GM21619 (cell line): ENCODE data around the gene SRPX2.
A peak's percentile ranks its signal among the peaks of the same experiment; 100 is the strongest.

Experiments used
- ATAC-seq: cut with Tn5 transposase; IDR thresholded peaks from one replicate; pipeline ENCODE4 v1.9.1; 2021; ENCODE audit not compliant: unreplicated experiment

SRPX2 gene

GRCh38 chrX:100649550-100650356 is 5.8 kb downstream of the SRPX2 start:
- ATAC-seq: no peak

DNA sequence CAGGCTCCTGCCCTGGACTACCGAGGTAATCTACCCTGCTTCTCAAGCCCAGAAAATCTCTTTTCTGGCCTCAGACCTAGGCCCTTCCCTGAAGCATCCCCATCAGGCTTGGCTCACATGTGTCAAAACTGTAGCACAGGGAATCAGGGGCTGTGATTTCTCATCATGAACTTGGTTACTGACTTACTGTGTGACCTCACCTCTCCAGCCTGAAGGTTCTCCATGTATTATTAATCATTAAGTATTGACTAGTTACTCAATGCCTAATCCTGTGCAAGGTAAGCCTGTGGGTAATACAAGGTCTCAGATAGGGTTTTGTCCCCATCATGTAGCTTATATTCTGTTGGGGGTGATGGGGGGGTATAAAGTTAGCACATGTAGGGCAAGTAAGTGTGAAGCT is 6.8 kb downstream of the SRPX2 start:
- ATAC-seq: no peak

GRCh38 chrX:100652266-100652665 is 8.3 kb downstream of the SRPX2 start:
- ATAC-seq: no peak

GRCh38 chrX:100654261-100654660 is 10.3 kb downstream of the SRPX2 start:
- ATAC-seq: no peak

DNA sequence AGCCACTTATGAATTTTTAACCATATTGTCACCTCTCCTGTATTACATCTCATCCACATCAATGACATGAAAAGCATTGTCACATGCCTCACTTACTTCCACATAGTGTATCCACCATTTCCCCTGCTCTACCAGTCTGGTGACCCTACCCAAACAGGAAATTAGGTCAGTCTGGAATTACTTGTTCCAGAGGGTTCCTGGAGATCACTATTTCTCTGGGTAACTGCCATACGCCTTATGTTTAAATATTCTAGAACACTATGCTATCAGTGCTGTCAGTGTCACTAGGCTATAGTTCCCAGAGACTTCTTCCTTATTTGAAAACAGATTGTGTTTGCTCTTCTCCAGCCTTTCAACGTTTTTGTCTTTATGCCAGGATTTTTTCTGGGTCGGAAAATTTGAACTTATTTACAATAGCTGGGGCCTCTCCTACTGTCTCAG is 15.0 kb downstream of the SRPX2 start:
- no peak for ATAC-seq

DNA sequence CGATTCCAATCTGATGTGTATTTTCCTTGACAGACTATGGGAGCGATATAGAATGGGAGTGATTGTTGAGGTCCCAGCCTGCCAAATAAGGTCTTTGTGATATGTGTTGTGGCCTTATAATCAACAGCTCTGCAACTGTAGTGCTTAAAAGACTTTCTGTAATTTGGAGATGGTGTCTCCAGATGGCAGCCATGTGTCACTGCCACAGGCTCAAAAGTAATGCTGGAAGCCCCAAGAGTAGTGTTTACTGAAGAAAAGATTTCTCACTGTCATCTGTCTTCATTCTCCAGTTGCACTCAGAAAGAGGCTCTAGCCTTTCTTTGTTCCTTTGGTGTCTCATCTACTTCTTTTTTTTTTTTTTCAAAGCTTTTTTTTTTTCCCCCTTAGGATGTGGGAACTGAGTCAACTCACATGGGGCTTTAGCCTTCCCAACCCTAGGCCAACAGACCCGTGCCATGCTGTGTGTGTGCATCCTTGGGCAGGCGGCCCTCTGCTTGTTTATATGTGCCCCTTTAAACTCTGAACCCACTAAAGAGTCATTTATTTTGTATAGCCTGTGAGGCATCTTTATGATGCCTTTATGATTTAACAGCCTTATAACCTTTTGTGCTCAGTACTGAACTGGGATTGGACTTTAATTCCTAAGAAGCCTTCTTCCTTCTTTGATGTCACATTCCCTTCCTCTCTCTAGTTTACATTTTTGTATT is 15.6 kb downstream of the SRPX2 start:
- ATAC-seq: no peak

- ATAC-seq: no peak
Observed at GRCh38 chrX:100662170-100662569, 18.2 kb downstream of the SRPX2 start.

DNA sequence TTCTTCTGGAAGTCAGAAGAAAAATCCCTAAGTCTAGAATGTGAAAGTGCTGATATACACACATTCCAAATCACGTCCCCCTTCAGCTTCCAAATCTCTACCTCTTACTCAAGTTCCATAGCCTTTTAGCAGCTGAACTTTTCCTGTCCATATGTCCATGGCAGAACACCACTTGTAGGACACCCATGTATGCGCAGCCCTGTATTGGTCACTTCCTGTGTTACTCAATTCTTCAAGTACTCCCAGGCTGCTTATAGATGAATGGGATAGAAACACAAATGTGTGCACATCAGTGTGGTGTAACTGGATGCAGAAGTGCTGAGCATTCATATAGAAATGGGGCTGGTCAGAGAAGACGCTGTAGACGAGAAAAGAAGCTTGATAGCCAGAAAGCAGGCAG is 18.8 kb downstream of the SRPX2 start:
- ATAC-seq: no peak

GRCh38 chrX:100663642-100664041 is 19.6 kb downstream of the SRPX2 start:
- no peak for ATAC-seq

- ATAC-seq: no peak
Observed at GRCh38 chrX:100672966-100673365, 29.0 kb downstream of the SRPX2 start.

- no peak for ATAC-seq
Observed at GRCh38 chrX:100673397-100673953, 29.5 kb downstream of the SRPX2 start.

- ATAC-seq: no peak
Observed at GRCh38 chrX:100674705-100675104, 30.7 kb downstream of the SRPX2 start.

DNA sequence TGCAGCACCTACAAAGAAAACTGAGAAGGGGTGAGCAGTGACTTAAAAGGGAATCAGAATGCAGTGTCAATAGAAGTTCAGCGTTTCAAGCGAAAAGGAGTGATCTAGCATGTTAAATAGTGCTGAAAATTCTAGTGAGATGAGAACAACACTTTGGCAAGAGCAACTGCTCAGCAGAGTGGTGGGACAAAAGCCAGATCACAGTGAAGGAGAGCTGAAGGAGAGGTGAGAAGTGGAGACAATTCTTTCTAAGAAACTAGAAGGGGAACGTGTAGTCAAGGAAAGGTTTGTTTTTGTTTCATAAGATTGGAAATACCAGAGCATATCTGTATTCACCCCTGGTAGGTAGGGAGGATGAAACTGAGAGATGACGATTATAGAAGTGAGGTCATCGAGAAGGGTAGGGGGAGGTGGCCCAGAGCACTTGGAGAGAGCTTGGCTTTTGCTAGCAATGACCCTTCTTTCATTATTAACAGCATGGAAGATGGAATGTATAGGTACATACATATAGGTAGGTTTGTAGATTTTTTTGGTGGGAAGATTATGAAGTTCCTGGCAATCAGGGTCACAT is 33.7 kb downstream of the SRPX2 start:
- no peak for ATAC-seq

GRCh38 chrX:100680756-100681155 is 36.8 kb downstream of the SRPX2 start:
- ATAC-seq: no peak

DNA sequence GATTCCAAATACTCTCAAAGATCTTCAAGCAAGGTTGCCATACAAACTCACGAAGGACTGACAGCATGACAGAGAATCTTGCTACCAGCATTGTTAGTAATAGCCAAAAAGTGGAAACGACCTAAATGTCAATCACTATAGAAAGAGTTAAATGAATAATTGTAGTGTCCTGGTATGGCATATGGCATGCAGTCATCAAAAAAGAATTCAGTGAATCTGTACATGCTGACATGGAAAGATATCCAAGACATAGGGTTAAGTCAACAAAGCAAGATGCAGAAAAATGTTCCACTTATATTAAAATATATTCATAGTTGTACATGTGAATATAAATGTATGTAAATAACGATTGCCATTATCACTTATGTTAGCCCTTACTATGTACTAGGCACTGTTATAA is 37.6 kb downstream of the SRPX2 start:
- ATAC-seq: no peak

DNA sequence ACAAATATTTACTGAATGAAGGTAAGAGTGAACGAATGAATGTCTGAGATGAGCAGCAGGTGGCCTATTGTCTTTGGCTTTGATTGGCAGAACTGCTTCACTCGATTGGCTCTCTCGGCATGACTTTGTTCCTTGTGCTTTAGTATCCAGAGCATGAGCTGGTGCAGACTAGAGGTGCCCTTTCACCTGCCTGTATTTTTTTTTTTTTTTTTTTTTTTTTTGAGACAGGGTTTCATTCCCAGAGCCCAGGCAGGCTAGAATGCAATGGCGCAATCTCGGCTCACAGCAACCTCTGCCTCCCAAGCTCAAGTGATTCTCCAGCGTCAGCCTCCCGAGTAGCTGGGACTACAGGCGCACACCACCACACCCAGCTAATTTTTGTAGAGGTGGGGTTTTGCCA is 38.9 kb downstream of the SRPX2 start:
- no peak for ATAC-seq

GRCh38 chrX:100685284-100685996 is 41.4 kb downstream of the SRPX2 start:
- peak; percentile 66 for ATAC-seq

DNA sequence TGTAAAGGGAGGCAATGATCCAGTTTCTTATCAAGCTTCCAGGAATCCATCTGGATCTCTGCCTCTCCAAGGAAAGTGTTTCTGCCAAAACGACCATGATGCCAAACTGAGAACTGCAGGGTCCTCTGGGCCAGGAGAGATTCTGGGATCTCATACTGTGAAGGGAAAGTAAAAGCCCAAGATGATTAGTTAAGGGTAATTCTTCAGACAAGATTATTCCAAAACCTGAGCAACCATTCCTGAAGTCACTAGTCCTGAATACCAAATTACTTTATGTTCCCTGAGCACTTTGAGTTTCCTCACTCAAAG is 42.0 kb downstream of the SRPX2 start:
- no peak for ATAC-seq

DNA sequence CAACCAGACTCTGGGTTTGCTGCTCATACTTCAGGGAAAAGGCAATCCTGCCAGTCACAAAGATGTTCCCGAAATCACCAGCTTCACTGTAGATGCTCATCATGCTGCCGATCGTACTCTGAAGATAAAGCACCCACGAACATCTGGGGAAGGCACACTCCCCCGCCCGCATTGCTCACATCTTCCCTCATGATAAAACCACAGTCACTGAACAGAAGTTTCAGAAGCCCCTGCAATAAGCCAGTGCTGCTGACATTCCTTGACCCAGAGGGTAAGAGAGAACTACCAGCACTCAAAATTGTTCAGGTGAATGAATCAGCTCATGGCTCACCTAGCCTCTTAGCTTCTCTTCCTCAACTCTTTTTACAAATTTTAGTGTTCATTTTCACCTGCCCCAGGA is 43.1 kb downstream of the SRPX2 start:
- peak; percentile 29 for ATAC-seq

DNA sequence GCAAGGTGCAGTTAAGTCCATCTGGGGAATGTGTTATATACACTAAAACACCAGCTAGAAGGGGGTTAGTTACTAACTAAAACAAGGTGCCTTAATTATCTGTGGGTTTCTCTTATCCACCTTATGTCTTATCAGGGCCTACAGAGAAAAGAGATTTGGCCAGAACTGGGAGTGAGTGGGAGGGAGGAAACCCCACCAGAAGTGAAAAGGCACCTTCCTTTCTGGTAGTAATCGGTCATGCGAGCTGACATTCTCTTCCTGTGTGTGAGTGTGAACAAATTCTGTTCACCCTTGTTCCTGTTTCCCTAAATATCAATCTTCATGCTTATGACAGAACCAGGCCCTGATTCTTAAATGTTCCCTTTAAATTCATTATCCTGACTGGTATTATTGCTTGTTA is 43.5 kb downstream of the SRPX2 start:
- peak; percentile 60 for ATAC-seq

DNA sequence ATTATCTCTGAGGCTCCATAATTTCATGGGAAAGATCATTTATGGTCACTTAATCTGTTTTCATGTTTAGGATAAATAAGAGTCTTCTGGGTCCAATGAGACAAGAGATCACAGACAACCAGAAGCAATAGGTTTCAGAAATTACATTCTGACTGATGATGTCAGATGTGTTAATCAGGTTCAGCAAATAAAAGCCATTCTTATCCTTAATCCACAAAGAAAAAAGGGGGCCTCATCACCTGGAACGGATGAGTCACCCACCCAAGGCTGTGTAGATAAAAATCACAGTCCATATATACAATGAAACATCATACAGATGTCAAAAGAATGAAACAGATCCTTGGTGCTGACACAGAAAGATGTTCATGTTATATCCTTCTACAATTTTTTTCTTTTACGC is 51.3 kb downstream of the SRPX2 start:
- ATAC-seq: no peak
